SU-DHL-6 (cell line): Measurements from ENCODE around the gene SEC63.

Source experiments
- CTCF ChIP-seq: fragments of 200-600 bp; sonication (generic); IDR thresholded peaks from one replicate; pipeline ENCODE4 v1.5.1; 2017; ENCODE audit warnings: antibody characterized with exemption, mild to moderate bottlenecking, low read length, moderate library complexity; ENCODE audit not compliant: insufficient read depth, poor library complexity, severe bottlenecking
- EZH2phosphoT487 ChIP-seq: fragments of 200-600 bp; sonication (generic), shearing (Covaris generic); conservative IDR thresholded peaks from 2 replicates; pipeline ENCODE4 v1.6.1; 2018; ENCODE audit warnings: mild to moderate bottlenecking, antibody characterized with exemption, low read length, moderate library complexity, mixed read lengths

- TF ChIP-seq CTCF (no peak), EZH2phosphoT487 (no peak)
Measured at GRCh38 chr6:107819217-107819616, 138.8 kb downstream of the SEC63 start.
